HCT116 (cell line): ENCODE data around the gene RBBP9. TPM values are rescaled to one million over a fixed set of nuclear protein-coding genes. Genes with fewer than 3 reads are reported as not detected.

Experiments used
- ATAC-seq: fragments of 200-7000 bp; cut with Tn5 transposase; 2 replicates; pipeline ENCODE4 v1.9.1; 2020; ENCODE audit warnings: mild to moderate bottlenecking, moderate library complexity
- BruUV-seq: library from RNA; stranded (reverse); fragments of 400-500 nt; replicated peaks from 2 replicates; lab custom pipeline; 2021; lab: Mats Ljungman, UMichigan
- CTCF ChIA-PET: fragments of 300-600 bp; sonication (Branson Sonifier 250); formaldehyde crosslinking; loops from one replicate; lab custom pipeline; 2021; ENCODE audit warnings: antibody characterized with exemption; lab: Charles Lee
- POLR2A ChIA-PET: fragments of 300-600, 350-600 bp; sonication (Branson Sonifier 250); formaldehyde crosslinking; loops from one replicate; lab custom pipeline; 2021; ENCODE audit warnings: antibody characterized with exemption; lab: Charles Lee
- RAD21 ChIA-PET, 2 experiments: fragments of 300-600 bp; sonication (Branson Sonifier 250); formaldehyde crosslinking; loops; one replicate each; lab custom pipeline; 2023; ENCODE audit warnings: low total read pairs in 2 of 2; ENCODE audit not compliant: uncharacterized antibody in 2 of 2, unreplicated experiment in 2 of 2, low non-redundant PET in 1 of 2; lab: Charles Lee
- DNase-seq: peaks from one replicate; pipeline ENCODE4 v3.0.0-alpha.2; 2010; ENCODE audit warnings: low read depth, low spot score
- H2AFZ ChIP-seq: fragments of 200-600 bp; shearing (Covaris generic), sonication (generic); 2 replicates; pipeline ENCODE4 v1.6.1; 2017; ENCODE audit warnings: low read depth, mixed run types, mixed read lengths, antibody characterized with exemption, low read length; ENCODE audit not compliant: poor library complexity, severe bottlenecking
- H3K27ac ChIP-seq: 2 replicates; pipeline ENCODE4 v1.5.1; 2012; ENCODE audit warnings: low read depth, low read length
- H3K27me3 ChIP-seq: fragments of 200-600 bp; sonication (generic); 2 replicates; pipeline ENCODE4 v1.6.1; 2016; ENCODE audit warnings: mixed run types, low read length, mixed read lengths; ENCODE audit not compliant: insufficient read depth
- H3K36me3 ChIP-seq, 2 experiments: fragments of 200-500 bp in 1 of 2; fragments of 200-600 bp in 1 of 2; sonication (Bioruptor generic) in 1 of 2; sonication (generic) in 1 of 2; 2 replicates each; pipeline versions ENCODE4 v1.5.1 to v1.6.1; 2014 to 2016; ENCODE audit warnings: low read length in 2 of 2, inconsistent platforms in 1 of 2, mixed read lengths in 1 of 2, mixed run types in 1 of 2; ENCODE audit not compliant: insufficient read depth in 2 of 2, control insufficient read depth in 1 of 2
- H3K4me1 ChIP-seq, 2 experiments: fragments of 200-600 bp in 1 of 2; sonication (generic) in 1 of 2; 2 replicates each; pipeline versions ENCODE4 v1.5.1 to v1.6.1; 2012 to 2017; ENCODE audit warnings: low read length in 2 of 2, inconsistent platforms in 1 of 2, mild to moderate bottlenecking in 1 of 2, mixed read lengths in 1 of 2, mixed run types in 1 of 2, moderate library complexity in 1 of 2; ENCODE audit not compliant: insufficient read depth in 2 of 2, control insufficient read depth in 1 of 2
- H3K4me2 ChIP-seq: fragments of 200-600 bp; sonication (generic); 2 replicates; pipeline ENCODE4 v1.6.1; 2017; ENCODE audit warnings: mixed run types, low read length, mixed read lengths
- H3K4me3 ChIP-seq, 2 experiments: fragments of 200-600 bp in 1 of 2; sonication (generic) in 1 of 2; replicated peaks in 1 of 2; 2 replicates each; pipeline ENCODE4 v1.5.1; 2011 to 2016; ENCODE audit warnings: low read length in 2 of 2, control low read depth in 1 of 2, low read depth in 1 of 2, mild to moderate bottlenecking in 1 of 2, mixed read lengths in 1 of 2, mixed run types in 1 of 2
- H3K79me2 ChIP-seq: fragments of 200-600 bp; sonication (generic); 2 replicates; pipeline ENCODE4 v1.6.1; 2017; ENCODE audit warnings: mild to moderate bottlenecking, mixed run types, low read length, moderate library complexity, mixed read lengths; ENCODE audit not compliant: insufficient read depth
- H3K9ac ChIP-seq: fragments of 200-600 bp; sonication (generic); 2 replicates; pipeline ENCODE4 v1.6.1; 2016; ENCODE audit warnings: low read length, mixed read lengths
- H3K9me2 ChIP-seq: fragments of 200-600 bp; sonication (generic), shearing (Covaris generic); 2 replicates; pipeline ENCODE4 v1.6.1; 2017; ENCODE audit warnings: mixed run types, mild to moderate bottlenecking, moderate library complexity; ENCODE audit not compliant: insufficient read depth
- H3K9me3 ChIP-seq, 2 experiments: fragments of 200-500 bp in 1 of 2; fragments of 200-600 bp in 1 of 2; sonication (Bioruptor generic) in 1 of 2; sonication (generic) in 1 of 2; 2 replicates each; pipeline ENCODE4 v1.6.1; 2014 to 2017; ENCODE audit warnings: low read length in 2 of 2, mixed read lengths in 2 of 2, inconsistent platforms in 1 of 2, low read depth in 1 of 2, mild to moderate bottlenecking in 1 of 2, mixed run types in 1 of 2, moderate library complexity in 1 of 2; ENCODE audit not compliant: control insufficient read depth in 1 of 2, insufficient read depth in 1 of 2
- H4K20me1 ChIP-seq: fragments of 200-600 bp; sonication (generic), shearing (Covaris generic); 2 replicates; pipeline ENCODE4 v1.6.1; 2017; ENCODE audit warnings: mixed run types, mild to moderate bottlenecking, moderate library complexity; ENCODE audit not compliant: insufficient read depth
- CBX3 ChIP-seq: IDR thresholded peaks from 2 replicates; pipeline ENCODE4 v1.6.1; 2012; ENCODE audit warnings: low read depth
- EGR1 ChIP-seq: IDR thresholded peaks from 2 replicates; pipeline ENCODE4 v1.6.1; 2012; ENCODE audit warnings: low read depth
- ELF1 ChIP-seq: IDR thresholded peaks from 2 replicates; pipeline ENCODE4 v1.6.1; 2012; ENCODE audit warnings: low read depth, borderline replicate concordance
- EZH2phosphoT487 ChIP-seq: fragments of 200-600 bp; IDR thresholded peaks from 2 replicates; pipeline ENCODE4 v1.6.1; 2018; ENCODE audit warnings: antibody characterized with exemption, borderline replicate concordance
- FOSL1 ChIP-seq: IDR thresholded peaks from 2 replicates; pipeline ENCODE4 v1.6.1; 2012; ENCODE audit warnings: low read depth
- POLR2A ChIP-seq: IDR thresholded peaks from 2 replicates; pipeline ENCODE4 v1.7.0; 2011; ENCODE audit warnings: borderline replicate concordance; ENCODE audit not compliant: insufficient read depth, insufficient read length; ENCODE audit errors: extremely low read depth
- POLR2AphosphoS5 ChIP-seq: IDR thresholded peaks from 2 replicates; pipeline ENCODE4 v1.6.1; 2011; ENCODE audit warnings: mild to moderate bottlenecking, low read depth, low read length, moderate library complexity
- RAD21 ChIP-seq: IDR thresholded peaks from 2 replicates; pipeline ENCODE4 v1.6.1; 2012; ENCODE audit warnings: low read depth, mild to moderate bottlenecking
- SIN3A ChIP-seq: IDR thresholded peaks from 2 replicates; pipeline ENCODE4 v1.6.1; 2012; ENCODE audit warnings: low read depth
- SP1 ChIP-seq: IDR thresholded peaks from 2 replicates; pipeline ENCODE4 v1.6.1; 2012; ENCODE audit warnings: low read depth
- SRF ChIP-seq: IDR thresholded peaks from 2 replicates; pipeline ENCODE4 v1.6.1; 2012; ENCODE audit warnings: low read depth
- TCF7L2 ChIP-seq: IDR thresholded peaks from 2 replicates; pipeline ENCODE4 v1.7.0; 2011; ENCODE audit warnings: borderline replicate concordance, inconsistent platforms; ENCODE audit not compliant: insufficient read depth, insufficient read length; ENCODE audit errors: extremely low read depth
- YY1 ChIP-seq: IDR thresholded peaks from 2 replicates; pipeline ENCODE4 v1.6.1; 2011; ENCODE audit warnings: low read length, low read depth, moderate library complexity, mild to moderate bottlenecking; ENCODE audit not compliant: insufficient replicate concordance; ENCODE audit errors: extremely low read depth
- ZFX ChIP-seq: fragments of 450-650 bp; IDR thresholded peaks from 2 replicates; pipeline ENCODE4 v1.6.1; 2017
- ZNF274 ChIP-seq: fragments of 200-500 bp; sonication (Bioruptor generic); IDR thresholded peaks from 2 replicates; pipeline ENCODE4 v1.6.1; 2014; ENCODE audit warnings: mild to moderate bottlenecking, low read depth, low read length, inconsistent platforms
- intact Hi-C: fragments of 100-400 bp; cut with micrococcal nuclease; formaldehyde crosslinking; loops from 2 replicates; pipeline ENCODE4 v1.10.0; 2022
- total RNA-seq: library from RNA; stranded (reverse); gene quantifications from one replicate; pipeline ENCODE4 v1.2.1, GENCODE V29; 2021; ENCODE audit not compliant: unreplicated experiment
- TF ChIP-seq, protein P1 (sequence below): IDR thresholded peaks from 2 replicates; pipeline ENCODE4 v1.6.1; 2012; ENCODE audit warnings: low read depth
- TF ChIP-seq, protein P2 (sequence below): IDR thresholded peaks from 2 replicates; pipeline ENCODE4 v1.6.1; 2012
- TF ChIP-seq, protein P3 (sequence below), 3 experiments: fragments of 200-600 bp in 1 of 3; sonication (generic) in 1 of 3; IDR thresholded peaks in 2 of 3; conservative IDR thresholded peaks in 1 of 3; 2 replicates each; pipeline ENCODE4 v1.5.1; 2012 to 2017; ENCODE audit warnings: low read depth in 2 of 3, low read length in 2 of 3, antibody characterized with exemption in 1 of 3, borderline replicate concordance in 1 of 3, control low read depth in 1 of 3, mild to moderate bottlenecking in 1 of 3, mixed read lengths in 1 of 3, mixed run types in 1 of 3, moderate library complexity in 1 of 3; ENCODE audit not compliant: insufficient read depth in 1 of 3

Gene RBBP9
- total RNA-seq, 1 experiment from 2014 or later = 10.3 TPM

DNA sequence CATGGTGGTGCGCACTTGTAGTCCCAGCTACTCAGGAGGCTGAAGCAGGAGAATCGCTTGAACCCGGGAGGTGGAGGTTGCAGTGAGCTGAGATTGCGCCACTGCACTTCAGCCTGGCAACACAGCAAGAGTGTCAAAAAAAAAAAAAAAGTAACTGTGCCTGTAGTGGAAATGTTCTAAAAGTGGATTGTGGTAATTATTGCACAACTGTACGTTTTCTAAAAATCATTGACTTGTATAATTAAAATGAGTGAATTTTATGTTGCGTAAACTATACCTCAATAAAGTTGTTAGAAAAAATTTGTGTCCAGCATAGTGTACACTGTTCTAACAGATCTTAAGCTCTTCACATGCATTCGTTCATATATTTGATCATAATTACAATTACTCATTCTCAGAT lies 16.2 kb upstream of the RBBP9 start:
- H3K79me2 ChIP-seq = peaks cover 49% of the 10 kb centered on the region
- no peaks in the 10 kb centered on the region for H3K9me3 ChIP-seq
- TF ChIP-seq ELF1 (no peak), RAD21 (no peak), POLR2AphosphoS5 (no peak), EGR1 (no peak), YY1 (no peak), POLR2A (no peak), ZNF274 (no peak), CBX3 (no peak), SIN3A (no peak), FOSL1 (no peak), SRF (no peak), SP1 (no peak), EZH2phosphoT487 (no peak), ZFX (no peak), TCF7L2 (no peak)
- TF ChIP-seq, protein P1, sequence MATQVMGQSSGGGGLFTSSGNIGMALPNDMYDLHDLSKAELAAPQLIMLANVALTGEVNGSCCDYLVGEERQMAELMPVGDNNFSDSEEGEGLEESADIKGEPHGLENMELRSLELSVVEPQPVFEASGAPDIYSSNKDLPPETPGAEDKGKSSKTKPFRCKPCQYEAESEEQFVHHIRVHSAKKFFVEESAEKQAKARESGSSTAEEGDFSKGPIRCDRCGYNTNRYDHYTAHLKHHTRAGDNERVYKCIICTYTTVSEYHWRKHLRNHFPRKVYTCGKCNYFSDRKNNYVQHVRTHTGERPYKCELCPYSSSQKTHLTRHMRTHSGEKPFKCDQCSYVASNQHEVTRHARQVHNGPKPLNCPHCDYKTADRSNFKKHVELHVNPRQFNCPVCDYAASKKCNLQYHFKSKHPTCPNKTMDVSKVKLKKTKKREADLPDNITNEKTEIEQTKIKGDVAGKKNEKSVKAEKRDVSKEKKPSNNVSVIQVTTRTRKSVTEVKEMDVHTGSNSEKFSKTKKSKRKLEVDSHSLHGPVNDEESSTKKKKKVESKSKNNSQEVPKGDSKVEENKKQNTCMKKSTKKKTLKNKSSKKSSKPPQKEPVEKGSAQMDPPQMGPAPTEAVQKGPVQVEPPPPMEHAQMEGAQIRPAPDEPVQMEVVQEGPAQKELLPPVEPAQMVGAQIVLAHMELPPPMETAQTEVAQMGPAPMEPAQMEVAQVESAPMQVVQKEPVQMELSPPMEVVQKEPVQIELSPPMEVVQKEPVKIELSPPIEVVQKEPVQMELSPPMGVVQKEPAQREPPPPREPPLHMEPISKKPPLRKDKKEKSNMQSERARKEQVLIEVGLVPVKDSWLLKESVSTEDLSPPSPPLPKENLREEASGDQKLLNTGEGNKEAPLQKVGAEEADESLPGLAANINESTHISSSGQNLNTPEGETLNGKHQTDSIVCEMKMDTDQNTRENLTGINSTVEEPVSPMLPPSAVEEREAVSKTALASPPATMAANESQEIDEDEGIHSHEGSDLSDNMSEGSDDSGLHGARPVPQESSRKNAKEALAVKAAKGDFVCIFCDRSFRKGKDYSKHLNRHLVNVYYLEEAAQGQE = no peak
- TF ChIP-seq, protein P2, sequence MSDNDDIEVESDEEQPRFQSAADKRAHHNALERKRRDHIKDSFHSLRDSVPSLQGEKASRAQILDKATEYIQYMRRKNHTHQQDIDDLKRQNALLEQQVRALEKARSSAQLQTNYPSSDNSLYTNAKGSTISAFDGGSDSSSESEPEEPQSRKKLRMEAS = no peak
- TF ChIP-seq, protein P3, sequence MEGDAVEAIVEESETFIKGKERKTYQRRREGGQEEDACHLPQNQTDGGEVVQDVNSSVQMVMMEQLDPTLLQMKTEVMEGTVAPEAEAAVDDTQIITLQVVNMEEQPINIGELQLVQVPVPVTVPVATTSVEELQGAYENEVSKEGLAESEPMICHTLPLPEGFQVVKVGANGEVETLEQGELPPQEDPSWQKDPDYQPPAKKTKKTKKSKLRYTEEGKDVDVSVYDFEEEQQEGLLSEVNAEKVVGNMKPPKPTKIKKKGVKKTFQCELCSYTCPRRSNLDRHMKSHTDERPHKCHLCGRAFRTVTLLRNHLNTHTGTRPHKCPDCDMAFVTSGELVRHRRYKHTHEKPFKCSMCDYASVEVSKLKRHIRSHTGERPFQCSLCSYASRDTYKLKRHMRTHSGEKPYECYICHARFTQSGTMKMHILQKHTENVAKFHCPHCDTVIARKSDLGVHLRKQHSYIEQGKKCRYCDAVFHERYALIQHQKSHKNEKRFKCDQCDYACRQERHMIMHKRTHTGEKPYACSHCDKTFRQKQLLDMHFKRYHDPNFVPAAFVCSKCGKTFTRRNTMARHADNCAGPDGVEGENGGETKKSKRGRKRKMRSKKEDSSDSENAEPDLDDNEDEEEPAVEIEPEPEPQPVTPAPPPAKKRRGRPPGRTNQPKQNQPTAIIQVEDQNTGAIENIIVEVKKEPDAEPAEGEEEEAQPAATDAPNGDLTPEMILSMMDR (IDR thresholded peaks at IDR 0.05 in 2 of 3, conservative IDR thresholded peaks at IDR 0.05 in 1 of 3; ENCODE audit: borderline replicate concordance in 1 of 3, insufficient read depth in 1 of 3, low read depth in 2 of 3, low read length in 2 of 3) = no peak
- H3K9ac ChIP-seq = no peak overlapping the region
- H3K4me2 ChIP-seq = no peak overlapping the region
- DNase-seq (no peak), ATAC-seq (no peak)
- H3K36me3 ChIP-seq = peaks cover 25 to 43% of the 10 kb centered on the region in 2 experiments
- H3K4me3 ChIP-seq = no peak overlapping the region
- no TSS peak for BruUV-seq
- intact Hi-C loops = no loop called here
- H3K9me2 ChIP-seq = no peaks in the 10 kb centered on the region
- ChIA-PET RAD21 (interaction anchor here in 1 of 2 experiments (0.7 kb wide), 1 partner anchor 101 kb away, joined by 3 read pairs; no protein-coding TSS in a partner anchor), POLR2A (no interaction called here), CTCF (no interaction called here)
- no peak overlapping the region for H3K27ac ChIP-seq
- H3K27me3 ChIP-seq = no peaks in the 10 kb centered on the region
- H4K20me1 ChIP-seq = no peaks in the 10 kb centered on the region
- H2AFZ ChIP-seq = no peak overlapping the region
- H3K4me1 ChIP-seq = peaks cover 0 to 9% of the 10 kb centered on the region in 2 experiments; a peak in 2 of 4 replicates
